ENCODE data around the gene FAM120A.

- TF ChIP-seq CBX8 (IDR thresholded peaks at IDR 0.05; ENCODE audit: borderline replicate concordance, extremely low read depth, low read depth, low read length, poor library complexity, severe bottlenecking) (no peak), CREBBP (IDR thresholded peaks at IDR 0.05; ENCODE audit: low read depth, low read length) (no peak), ZNF384 (IDR thresholded peaks at IDR 0.05; ENCODE audit: low read depth, low read length) (no peak), NFATC3 (IDR thresholded peaks at IDR 0.05) (no peak), ZFP36 (IDR thresholded peaks at IDR 0.05; ENCODE audit: low read depth, low read length, partially characterized antibody) (no peak), E2F3 (CRISPR knock-in tag; IDR thresholded peaks at IDR 0.05) (no peak), POU5F1 (IDR thresholded peaks at IDR 0.05; ENCODE audit: borderline replicate concordance, low read depth, low read length, partially characterized antibody) (no peak), RBM17 (IDR thresholded peaks at IDR 0.05; ENCODE audit: borderline replicate concordance, low read depth, low read length) (no peak), ZNF274 (IDR thresholded peaks at IDR 0.05; ENCODE audit: borderline replicate concordance, low read depth, low read length) (no peak)
- TF ChIP-seq, protein P1, sequence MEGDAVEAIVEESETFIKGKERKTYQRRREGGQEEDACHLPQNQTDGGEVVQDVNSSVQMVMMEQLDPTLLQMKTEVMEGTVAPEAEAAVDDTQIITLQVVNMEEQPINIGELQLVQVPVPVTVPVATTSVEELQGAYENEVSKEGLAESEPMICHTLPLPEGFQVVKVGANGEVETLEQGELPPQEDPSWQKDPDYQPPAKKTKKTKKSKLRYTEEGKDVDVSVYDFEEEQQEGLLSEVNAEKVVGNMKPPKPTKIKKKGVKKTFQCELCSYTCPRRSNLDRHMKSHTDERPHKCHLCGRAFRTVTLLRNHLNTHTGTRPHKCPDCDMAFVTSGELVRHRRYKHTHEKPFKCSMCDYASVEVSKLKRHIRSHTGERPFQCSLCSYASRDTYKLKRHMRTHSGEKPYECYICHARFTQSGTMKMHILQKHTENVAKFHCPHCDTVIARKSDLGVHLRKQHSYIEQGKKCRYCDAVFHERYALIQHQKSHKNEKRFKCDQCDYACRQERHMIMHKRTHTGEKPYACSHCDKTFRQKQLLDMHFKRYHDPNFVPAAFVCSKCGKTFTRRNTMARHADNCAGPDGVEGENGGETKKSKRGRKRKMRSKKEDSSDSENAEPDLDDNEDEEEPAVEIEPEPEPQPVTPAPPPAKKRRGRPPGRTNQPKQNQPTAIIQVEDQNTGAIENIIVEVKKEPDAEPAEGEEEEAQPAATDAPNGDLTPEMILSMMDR (IDR thresholded peaks at IDR 0.05 in 2 of 3, conservative IDR thresholded peaks at IDR 0.05 in 1 of 3; ENCODE audit: insufficient read depth in 2 of 3, low read depth in 1 of 3, low read length in 3 of 3): peak; percentile 42 to 57 (median 46); a peak in 5 of 6 replicates
These were observed 136.3 kb downstream of the FAM120A start for GRCh38 chr9:93587651-93588347.
